ENCODE measurements around the gene ADGRV1.
A peak's percentile ranks its signal among the peaks of the same experiment; 100 is the strongest.
"Not testable (repeated sequence)": the region's sequence is repeated elsewhere in the genome, so short reads cannot be mapped to it uniquely, and the experiment has no call there.

Gene ADGRV1

GRCh38 chr5:90985341-90985740 lies 426.7 kb downstream of the ADGRV1 start:
- DNase-seq (ENCODE audit: low spot score) = no peak

- no peak for DNase-seq (ENCODE audit: low spot score)
Measured at GRCh38 chr5:90987726-90988125, 429.1 kb downstream of the ADGRV1 start.

- no peak for DNase-seq (ENCODE audit: low spot score)
Measured at GRCh38 chr5:90991201-90991600, 432.6 kb downstream of the ADGRV1 start.

DNA sequence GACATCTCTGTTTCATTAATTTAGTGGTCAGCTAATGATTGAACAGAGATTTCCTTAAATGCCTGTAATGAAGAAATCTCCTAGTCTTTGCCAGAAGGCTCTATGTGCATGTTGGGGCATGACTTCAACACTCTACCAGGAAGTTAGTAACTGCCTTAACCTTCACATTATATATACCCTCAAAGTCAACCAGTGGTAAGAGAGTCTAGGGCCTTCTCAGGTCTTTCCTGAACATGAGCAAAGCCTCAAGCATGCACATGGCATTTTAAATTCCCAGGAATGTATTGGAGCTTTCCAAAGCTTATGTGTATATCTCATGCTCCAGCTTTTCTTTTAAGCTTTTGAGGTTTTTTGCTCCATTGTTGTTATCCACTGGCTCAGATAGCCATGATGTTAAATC lies 436.2 kb downstream of the ADGRV1 start:
- DNase-seq (ENCODE audit: low spot score) = no peak

DNA sequence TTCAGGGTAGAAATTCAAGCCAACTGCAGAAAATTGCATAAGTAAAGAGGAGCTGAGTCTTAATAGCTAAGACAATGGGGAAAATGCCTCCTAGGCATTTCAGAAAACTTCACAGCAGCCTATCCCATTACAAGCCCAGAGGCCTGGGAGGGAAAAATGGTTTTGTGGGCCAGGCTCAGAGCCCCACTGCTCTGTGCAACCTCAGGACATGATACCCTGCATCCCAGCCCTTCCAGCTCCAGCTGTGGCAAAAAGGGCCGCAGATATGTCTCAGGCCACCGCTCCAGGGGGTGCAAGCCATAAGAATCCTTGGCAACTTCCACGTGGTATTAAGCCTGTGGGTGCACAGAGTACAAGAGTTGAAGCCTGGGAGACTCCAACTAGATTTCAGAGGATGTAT lies 437.5 kb downstream of the ADGRV1 start:
- no peak for DNase-seq (ENCODE audit: low spot score)

- DNase-seq (ENCODE audit: low spot score) = no peak
Measured at GRCh38 chr5:90997082-90997481, 438.5 kb downstream of the ADGRV1 start.

DNA sequence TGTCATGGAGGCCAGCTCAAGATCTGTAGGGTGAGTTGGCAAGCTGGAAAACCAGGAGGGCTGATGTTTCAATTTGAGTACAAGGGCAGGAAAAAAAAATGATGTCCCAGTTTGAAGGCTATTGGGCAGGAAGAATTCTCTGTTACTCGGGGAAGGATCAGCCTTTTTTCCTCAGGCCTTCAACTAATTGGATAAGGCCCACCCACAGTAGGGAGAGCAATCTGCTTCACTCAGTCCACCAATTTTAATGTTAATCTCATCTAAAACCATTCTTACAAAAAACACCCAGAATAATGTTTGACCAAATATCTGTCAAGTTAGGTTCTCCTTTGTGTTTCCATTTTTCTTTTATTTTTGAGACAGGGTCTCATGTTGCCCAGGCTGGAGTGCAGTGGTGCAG lies 442.1 kb downstream of the ADGRV1 start:
- no peak for DNase-seq (ENCODE audit: low spot score)

GRCh38 chr5:91006713-91007112 lies 448.1 kb downstream of the ADGRV1 start:
- no peak for DNase-seq (ENCODE audit: low spot score)

GRCh38 chr5:91007251-91007650 lies 448.7 kb downstream of the ADGRV1 start:
- DNase-seq (ENCODE audit: low spot score) = no peak

DNA sequence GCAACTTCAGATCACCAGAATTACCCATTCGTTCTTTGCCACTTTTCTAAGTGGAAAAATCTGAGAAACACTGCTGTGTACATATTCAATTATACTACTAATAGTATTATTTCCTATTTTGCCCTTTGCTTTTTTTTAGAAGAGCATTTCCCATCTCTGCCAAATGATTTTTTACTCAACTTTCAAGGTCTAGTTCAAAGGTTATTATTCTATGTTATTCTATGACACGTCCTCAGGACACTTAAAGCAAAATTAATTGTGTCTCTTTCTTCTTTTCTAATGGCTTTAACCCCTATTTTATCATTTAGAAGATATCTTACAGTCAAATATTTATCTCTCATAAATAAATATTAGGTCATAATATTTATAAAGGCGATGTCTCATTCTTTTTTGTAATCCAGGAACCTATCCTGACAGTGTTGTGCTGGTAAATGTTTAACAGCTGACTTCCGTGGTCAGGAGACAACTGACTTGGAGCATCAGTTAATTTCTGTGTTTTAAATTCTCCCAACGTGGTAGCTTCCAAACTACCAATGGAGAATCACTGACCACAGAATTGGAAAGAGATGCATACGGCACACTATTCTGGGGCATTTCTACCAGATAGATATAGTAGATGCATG lies 449.3 kb downstream of the ADGRV1 start:
- no peak for DNase-seq (ENCODE audit: low spot score)

DNA sequence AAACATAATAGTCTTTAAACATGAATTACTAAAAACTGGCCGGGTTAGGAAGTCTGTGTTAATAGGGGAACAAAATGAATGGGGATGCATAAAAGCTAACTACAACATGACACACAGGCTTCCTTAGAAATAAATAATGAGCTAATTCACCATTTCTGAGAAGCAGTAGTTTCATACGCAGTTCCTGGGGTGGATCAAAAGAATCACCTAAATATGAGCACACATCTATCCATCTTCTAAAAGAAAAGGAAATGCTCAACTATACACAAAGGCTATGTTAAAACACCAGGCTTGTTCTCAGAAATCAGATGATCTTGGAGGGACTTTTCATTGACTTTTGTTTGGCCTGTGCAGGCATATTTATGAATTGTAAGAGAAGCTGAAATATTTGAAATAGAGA lies 451.5 kb downstream of the ADGRV1 start:
- DNase-seq (ENCODE audit: low spot score) = no peak

DNA sequence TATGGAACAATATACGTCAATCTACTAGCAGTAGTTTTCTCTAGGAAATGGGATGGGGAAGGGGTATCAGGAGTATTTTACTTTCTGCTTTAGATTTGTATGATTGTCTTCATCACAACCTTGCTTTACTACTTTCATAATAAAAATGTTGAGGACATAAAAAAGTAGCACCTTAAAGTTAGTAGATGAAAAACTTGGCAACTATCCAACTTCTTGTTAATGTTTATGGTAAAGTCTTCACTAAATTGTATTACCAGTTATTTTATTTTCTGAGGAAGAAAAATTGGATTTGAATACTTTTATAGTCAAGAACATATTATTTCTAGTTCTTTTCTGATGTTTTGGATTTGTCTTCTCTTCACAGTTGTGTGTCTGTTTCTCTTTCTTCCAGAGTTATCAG lies 452.4 kb downstream of the ADGRV1 start:
- no peak for DNase-seq (ENCODE audit: low spot score)

DNA sequence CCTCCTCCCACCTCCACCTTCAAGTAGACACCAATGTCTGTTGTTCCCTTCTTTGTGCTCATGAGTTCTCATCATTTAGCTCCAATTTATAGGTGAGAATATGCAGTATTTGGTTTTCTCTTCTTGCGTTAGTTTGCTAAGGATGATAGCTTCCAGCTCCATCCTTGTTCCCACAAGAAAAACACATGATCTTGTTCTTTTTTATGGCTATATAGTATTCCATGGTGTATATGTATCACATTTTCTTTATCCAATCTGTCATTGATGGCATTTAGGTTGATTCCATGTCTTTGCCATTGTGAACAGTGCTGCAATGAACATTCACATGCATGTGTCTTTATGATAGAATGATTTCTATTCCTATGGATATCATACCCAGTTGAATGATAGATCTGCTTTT lies 454.3 kb downstream of the ADGRV1 start:
- DNase-seq (ENCODE audit: low spot score) = not testable (repeated sequence)

GRCh38 chr5:91016322-91016721 lies 457.7 kb downstream of the ADGRV1 start:
- DNase-seq (ENCODE audit: low spot score) = no peak

DNA sequence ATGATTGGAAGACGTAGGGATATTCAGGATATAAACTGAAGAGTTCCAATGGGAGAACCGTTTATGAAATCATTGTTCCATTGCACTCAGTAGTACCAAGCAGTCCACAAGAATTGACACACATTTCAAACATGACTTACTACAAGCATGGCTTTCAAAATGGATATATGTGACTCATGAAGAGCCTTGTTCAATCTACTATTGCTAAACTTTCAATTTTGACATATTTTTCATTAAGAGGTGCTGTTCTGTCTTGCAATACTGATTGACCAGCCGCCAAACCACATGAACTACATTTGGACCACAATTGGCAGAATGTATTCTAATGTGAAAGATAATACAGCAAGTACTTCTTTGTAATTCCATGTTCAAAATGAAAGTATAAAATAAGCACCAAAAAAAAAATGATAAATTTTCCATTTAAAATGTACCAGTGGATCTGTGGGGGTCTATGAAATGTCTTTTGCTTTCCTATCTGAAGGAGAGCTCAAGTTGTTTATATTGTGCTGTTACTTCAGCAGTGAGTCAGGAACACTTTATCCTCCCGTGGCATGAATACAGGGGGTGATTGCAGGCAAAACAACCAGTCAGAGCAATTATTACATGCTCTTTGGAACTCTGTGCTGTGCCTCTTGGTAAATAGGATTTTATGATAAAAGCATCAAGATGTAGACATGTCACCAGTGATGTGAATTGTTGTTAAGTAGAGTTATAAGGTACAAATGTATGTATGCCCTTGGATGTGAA lies 458.5 kb downstream of the ADGRV1 start:
- no peak for DNase-seq (ENCODE audit: low spot score)

DNA sequence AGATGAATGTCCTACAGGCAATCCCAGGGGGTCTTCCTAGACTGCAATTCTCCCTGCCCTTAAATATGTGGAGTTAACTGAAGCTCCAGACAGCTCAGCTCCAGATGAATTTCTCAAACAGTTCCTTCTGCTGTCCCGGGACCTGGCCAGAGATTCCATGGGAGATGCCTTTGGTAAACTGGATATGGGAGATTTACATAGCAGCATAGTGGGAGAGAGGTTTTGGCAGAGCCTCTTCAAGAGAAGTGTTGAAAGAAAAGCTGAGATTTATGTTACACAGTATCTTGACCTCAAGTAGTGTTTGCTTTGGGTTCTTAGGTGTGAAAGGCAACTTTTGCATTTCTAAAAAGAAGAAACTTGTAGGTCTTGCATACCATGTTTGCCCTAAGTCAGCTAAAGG lies 459.6 kb downstream of the ADGRV1 start:
- DNase-seq (ENCODE audit: low spot score) = no peak

GRCh38 chr5:91018712-91019371 lies 460.2 kb downstream of the ADGRV1 start:
- no peak for DNase-seq (ENCODE audit: low spot score)

GRCh38 chr5:91020065-91020800 lies 461.6 kb downstream of the ADGRV1 start:
- no peak for DNase-seq (ENCODE audit: low spot score)

DNA sequence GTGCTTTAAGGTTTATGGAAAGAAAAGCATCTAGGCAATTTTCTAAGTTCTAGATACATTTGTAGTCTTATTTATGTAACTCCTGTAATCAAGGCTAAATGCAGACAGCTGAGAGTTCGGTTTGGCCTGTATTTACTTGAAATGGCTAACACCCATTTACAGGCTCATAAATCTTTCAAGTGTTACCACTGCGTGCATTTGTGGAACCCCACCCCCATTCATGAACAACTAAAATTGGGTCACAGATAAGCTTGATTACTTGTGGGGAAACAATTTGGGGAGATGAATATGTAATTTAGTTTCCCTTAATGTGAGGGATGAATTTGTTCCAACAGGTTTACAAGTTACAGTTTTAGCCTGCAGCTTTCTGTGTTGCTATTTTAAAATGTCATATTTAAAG lies 463.9 kb downstream of the ADGRV1 start:
- DNase-seq (ENCODE audit: low spot score) = peak; percentile 9

DNA sequence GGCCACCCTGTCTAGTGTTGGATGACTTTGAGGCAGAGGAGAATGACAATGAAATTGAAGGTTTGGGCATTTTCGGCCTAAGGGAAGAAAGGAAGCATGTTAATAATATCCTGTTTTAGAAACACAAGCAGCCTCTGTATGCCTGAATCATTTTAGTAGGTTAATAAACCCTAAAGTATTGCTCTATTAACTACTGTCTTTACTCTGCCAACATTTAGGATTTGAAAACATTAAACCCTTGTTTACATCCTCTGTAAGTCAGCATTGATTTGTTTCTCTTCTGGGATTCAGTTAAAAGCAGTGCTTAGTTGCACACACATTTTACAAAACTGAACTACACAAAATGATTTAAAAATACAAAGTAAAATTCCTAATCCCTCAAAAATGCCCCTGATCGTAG lies 465.6 kb downstream of the ADGRV1 start:
- no peak for DNase-seq (ENCODE audit: low spot score)

DNA sequence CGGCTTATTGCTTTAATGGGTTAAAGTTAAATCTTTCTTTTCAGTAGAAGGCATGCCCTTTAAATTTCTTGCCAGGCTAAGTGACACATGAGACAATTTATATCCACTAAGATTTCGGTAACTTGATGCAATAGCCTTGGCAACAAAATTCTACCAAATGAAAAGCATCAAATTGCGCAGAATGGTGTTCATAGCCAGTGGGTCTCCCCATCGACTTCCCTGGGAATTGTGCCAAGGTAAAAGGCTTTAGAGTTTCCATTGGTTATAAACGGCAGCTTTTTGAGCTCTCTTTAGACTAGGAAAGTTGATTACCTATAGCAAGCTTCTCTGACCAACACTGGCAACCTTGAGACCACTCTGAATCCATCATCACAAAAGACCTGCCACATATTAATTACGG lies 466.1 kb downstream of the ADGRV1 start:
- no peak for DNase-seq (ENCODE audit: low spot score)

DNA sequence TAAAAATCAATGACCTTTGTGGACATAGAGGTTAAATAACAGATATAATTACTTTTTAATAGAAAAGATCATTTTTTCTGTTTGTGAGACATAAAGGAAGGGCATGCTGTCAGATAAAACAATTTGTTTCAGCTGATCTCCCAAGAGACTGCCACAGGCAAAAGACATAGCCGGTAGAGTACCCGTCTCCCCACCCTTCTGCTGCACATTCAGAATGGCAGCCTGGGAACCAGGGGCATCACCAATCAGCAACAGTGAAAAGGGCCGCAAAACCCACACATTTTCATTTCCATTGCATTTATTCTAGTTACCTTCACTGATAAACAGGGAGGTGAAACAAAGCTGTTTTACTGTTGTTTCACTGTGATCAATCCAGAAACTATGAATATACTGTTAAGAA lies 466.9 kb downstream of the ADGRV1 start:
- DNase-seq (ENCODE audit: low spot score) = no peak

DNA sequence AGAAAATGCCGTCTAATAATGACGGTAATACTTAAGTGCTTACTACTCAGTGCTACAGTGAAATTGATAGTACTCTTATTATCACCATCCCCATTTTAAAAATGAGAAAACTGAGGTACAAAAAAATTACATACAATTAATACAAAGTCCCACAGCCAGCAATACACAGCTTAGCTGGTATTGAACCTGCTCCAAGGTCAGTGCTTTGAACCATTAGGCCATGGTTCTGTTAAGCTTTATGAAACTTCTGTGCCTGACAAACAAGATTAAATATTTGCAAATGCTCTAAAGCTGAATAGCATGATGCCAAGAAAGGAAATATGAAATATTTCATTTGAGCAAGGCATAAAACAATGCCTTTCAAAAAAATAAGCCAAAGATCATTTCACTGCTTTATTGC lies 467.4 kb downstream of the ADGRV1 start:
- no peak for DNase-seq (ENCODE audit: low spot score)

Data from LoVo (cell line).